H1 (cell line): ENCODE measurements around the gene STRADB. TPM values are rescaled to one million over a fixed set of nuclear protein-coding genes. Genes with fewer than 3 reads are reported as not detected.

ENCODE experiments used
- CTCF ChIA-PET: fragments of 300-600 bp; sonication (Branson Sonifier 250); formaldehyde crosslinking; loops from one replicate; lab custom pipeline; 2021; ENCODE audit not compliant: partially characterized antibody; lab: Charles Lee
- POLR2A ChIA-PET: fragments of 300-600 bp; sonication (Branson Sonifier 250); formaldehyde crosslinking; loops from one replicate; lab custom pipeline; 2021; ENCODE audit warnings: inconsistent platforms; ENCODE audit not compliant: partially characterized antibody; lab: Charles Lee
- DNase-seq, 2 experiments: peaks; one replicate each; pipeline versions ENCODE4 v3.0.0 to v3.0.0-alpha.2; 2010 to 2022; ENCODE audit warnings: low spot score in 2 of 2, low read depth in 1 of 2, mixed read lengths in 1 of 2
- FAIRE-seq: peaks from 2 replicates; lab custom pipeline; 2011; peaks lifted over from hg19 to GRCh38; lab: Jason Lieb, UNC
- H2AFZ ChIP-seq: 2 replicates; pipeline ENCODE4 v1.8.1; 2012; ENCODE audit warnings: low read length, inconsistent platforms
- H2AK5ac ChIP-seq: 2 replicates; pipeline ENCODE4 v1.6.1; 2013; ENCODE audit warnings: low read depth, low read length
- H2BK120ac ChIP-seq: replicated peaks from 2 replicates; pipeline ENCODE3; 2013; ENCODE audit warnings: low read depth, low read length, inconsistent platforms
- H2BK12ac ChIP-seq: 2 replicates; pipeline ENCODE4 v1.6.1; 2013; ENCODE audit warnings: low read depth, low read length
- H2BK15ac ChIP-seq: 2 replicates; pipeline ENCODE4 v1.6.1; 2013; ENCODE audit warnings: low read length
- H2BK20ac ChIP-seq: 2 replicates; pipeline ENCODE4 v1.6.1; 2013; ENCODE audit warnings: low read length
- H2BK5ac ChIP-seq: 2 replicates; pipeline ENCODE4 v1.6.1; 2013; ENCODE audit warnings: low read depth, low read length
- H3K14ac ChIP-seq: 2 replicates; pipeline ENCODE4 v1.6.1; 2013; ENCODE audit warnings: inconsistent platforms; ENCODE audit not compliant: insufficient read length
- H3K18ac ChIP-seq: 2 replicates; pipeline ENCODE4 v1.6.1; 2013; ENCODE audit warnings: low read length; ENCODE audit errors: extremely low read depth
- H3K23ac ChIP-seq: 2 replicates; pipeline ENCODE4 v1.6.1; 2013; ENCODE audit warnings: inconsistent platforms; ENCODE audit not compliant: insufficient read length
- H3K23me2 ChIP-seq: 2 replicates; pipeline ENCODE4 v1.6.1; 2013; ENCODE audit warnings: low read depth, low read length
- H3K27ac ChIP-seq: 2 replicates; pipeline ENCODE4 v1.6.1; 2011; ENCODE audit warnings: low read depth, low read length, inconsistent platforms
- H3K27me3 ChIP-seq, 4 experiments: replicated peaks in 1 of 4; 1 replicate in 1 of 4; 2 replicates in 3 of 4; pipeline versions ENCODE4 v1.6.1 to v1.8.1; 2011 to 2013; ENCODE audit warnings: low read length in 3 of 4, mild to moderate bottlenecking in 3 of 4, inconsistent platforms in 2 of 4, mixed read lengths in 2 of 4, moderate library complexity in 1 of 4; ENCODE audit not compliant: control insufficient read depth in 3 of 4, insufficient read depth in 3 of 4; ENCODE audit errors: extremely low read depth in 1 of 4
- H3K36me3 ChIP-seq, 4 experiments: 2 replicates each; pipeline versions ENCODE4 v1.6.1 to v1.8.1; 2011 to 2013; ENCODE audit warnings: mild to moderate bottlenecking in 4 of 4, low read length in 3 of 4, moderate library complexity in 2 of 4, control low read depth in 1 of 4, inconsistent platforms in 1 of 4; ENCODE audit not compliant: insufficient read depth in 4 of 4, control insufficient read depth in 2 of 4
- H3K4ac ChIP-seq: replicated peaks from 2 replicates; pipeline ENCODE3; 2013; ENCODE audit warnings: low read length, low read depth, mixed read lengths, inconsistent platforms; ENCODE audit not compliant: insufficient read length
- H3K4me1 ChIP-seq, 4 experiments: replicated peaks in 1 of 4; 1 replicate in 1 of 4; 2 replicates in 3 of 4; pipeline versions ENCODE4 v1.6.1 to v1.8.1; 2011 to 2013; ENCODE audit warnings: low read length in 3 of 4, inconsistent platforms in 2 of 4, mixed read lengths in 1 of 4; ENCODE audit not compliant: insufficient read depth in 4 of 4, control insufficient read depth in 3 of 4
- H3K4me2 ChIP-seq, 2 experiments: 2 replicates each; pipeline versions ENCODE4 v1.6.1 to v1.8.1; 2011 to 2013; ENCODE audit warnings: low read depth in 2 of 2, low read length in 2 of 2, control low read depth in 1 of 2, inconsistent platforms in 1 of 2, mild to moderate bottlenecking in 1 of 2; ENCODE audit not compliant: insufficient read depth in 1 of 2
- H3K4me3 ChIP-seq, 4 experiments: fragments of 200-600, 300-600 bp in 1 of 4; sonication (generic), shearing (Covaris generic), sonication (Bioruptor Twin) in 1 of 4; 2 replicates each; pipeline versions ENCODE4 v1.5.1 to v1.8.1; 2011 to 2016; ENCODE audit warnings: low read length in 4 of 4, low read depth in 3 of 4, control low read depth in 2 of 4, inconsistent platforms in 2 of 4, mild to moderate bottlenecking in 2 of 4, mixed read lengths in 1 of 4, moderate library complexity in 1 of 4; ENCODE audit not compliant: insufficient read depth in 2 of 4; ENCODE audit errors: extremely low read depth in 1 of 4
- H3K56ac ChIP-seq: replicated peaks from 2 replicates; pipeline ENCODE3; 2013; ENCODE audit warnings: low read depth, mild to moderate bottlenecking, mixed read lengths, low read length, inconsistent platforms; ENCODE audit not compliant: insufficient read length
- H3K79me1 ChIP-seq: 2 replicates; pipeline ENCODE4 v1.6.1; 2013; ENCODE audit warnings: low read depth, low read length, control low read depth
- H3K79me2 ChIP-seq, 2 experiments: 2 replicates each; pipeline versions ENCODE4 v1.6.1 to v1.8.1; 2012 to 2013; ENCODE audit warnings: low read length in 2 of 2, mild to moderate bottlenecking in 2 of 2, inconsistent platforms in 1 of 2; ENCODE audit not compliant: insufficient read depth in 2 of 2, control insufficient read depth in 1 of 2
- H3K9ac ChIP-seq, 4 experiments: replicated peaks in 1 of 4; 1 replicate in 1 of 4; 2 replicates in 3 of 4; pipeline versions ENCODE4 v1.6.1 to v1.8.1; 2011 to 2013; ENCODE audit warnings: low read depth in 3 of 4, low read length in 3 of 4, control low read depth in 2 of 4, mild to moderate bottlenecking in 2 of 4, moderate library complexity in 2 of 4, inconsistent platforms in 1 of 4; ENCODE audit errors: extremely low read depth in 1 of 4
- H3K9me3 ChIP-seq, 2 experiments: 2 replicates each; pipeline versions ENCODE4 v1.6.1 to v1.8.1; 2012 to 2013; ENCODE audit warnings: mild to moderate bottlenecking in 2 of 2, moderate library complexity in 2 of 2, control low read depth in 1 of 2, inconsistent platforms in 1 of 2, low read depth in 1 of 2, low read length in 1 of 2, mixed read lengths in 1 of 2; ENCODE audit not compliant: insufficient read depth in 2 of 2
- H4K20me1 ChIP-seq, 2 experiments: replicated peaks in 1 of 2; 2 replicates each; pipeline versions ENCODE3 to v1.8.1; 2011 to 2013; ENCODE audit warnings: inconsistent platforms in 2 of 2, low read length in 2 of 2, mild to moderate bottlenecking in 1 of 2; ENCODE audit not compliant: insufficient read depth in 2 of 2, control insufficient read depth in 1 of 2
- H4K5ac ChIP-seq: 2 replicates; pipeline ENCODE4 v1.6.1; 2013; ENCODE audit warnings: low read length, low read depth, mixed read lengths, inconsistent platforms; ENCODE audit not compliant: insufficient read length
- H4K8ac ChIP-seq: 2 replicates; pipeline ENCODE4 v1.8.0; 2013; ENCODE audit warnings: mild to moderate bottlenecking, moderate library complexity, low read length, inconsistent platforms; ENCODE audit not compliant: insufficient read depth; ENCODE audit errors: extremely low read depth
- H4K91ac ChIP-seq: replicated peaks from 2 replicates; pipeline ENCODE3; 2013; ENCODE audit warnings: low read length, mixed read lengths, inconsistent platforms; ENCODE audit not compliant: insufficient read length
- CTBP2 ChIP-seq: IDR thresholded peaks from 2 replicates; pipeline ENCODE4 v1.7.0; 2011; ENCODE audit warnings: borderline replicate concordance, mild to moderate bottlenecking, moderate library complexity, mixed read lengths, low read length; ENCODE audit not compliant: insufficient read depth, insufficient read length
- POLR2A ChIP-seq, 2 experiments: IDR thresholded peaks; 1 replicate in 1 of 2; 2 replicates in 1 of 2; pipeline ENCODE4 v1.6.1; 2011; ENCODE audit warnings: low read depth in 2 of 2, low read length in 2 of 2, mild to moderate bottlenecking in 2 of 2; ENCODE audit errors: control extremely low read depth in 1 of 2
- POU5F1 ChIP-seq: IDR thresholded peaks from 2 replicates; pipeline ENCODE4 v1.6.1; 2011; ENCODE audit warnings: low read depth, mild to moderate bottlenecking, low read length, moderate library complexity
- SP1 ChIP-seq: IDR thresholded peaks from 2 replicates; pipeline ENCODE4 v1.6.1; 2011; ENCODE audit warnings: low read depth, low read length
- SP4 ChIP-seq: IDR thresholded peaks from 2 replicates; pipeline ENCODE4 v1.6.1; 2012; ENCODE audit warnings: low read length, inconsistent platforms
- TBP ChIP-seq: IDR thresholded peaks from 2 replicates; pipeline ENCODE4 v1.6.1; 2011; ENCODE audit warnings: low read depth, low read length, improper control_type of control experiment
- WGBS, 2 experiments: shearing (Covaris generic) in 1 of 2; methylation state at CpG; one replicate each; pipeline versions ENCODE4 v1.1.6 to v1.1.7; 2013 to 2015; ENCODE audit warnings: low lambda C conversion rate in 2 of 2, mixed read lengths in 2 of 2, inconsistent platforms in 1 of 2, low coverage in 1 of 2, missing lambda C conversion rate in 1 of 2; ENCODE audit not compliant: insufficient replicate concordance in 2 of 2, insufficient coverage in 1 of 2, insufficient read length in 1 of 2; ENCODE audit errors: extremely low coverage in 1 of 2, missing lambda C conversion rate in 1 of 2; 5-methylcytosine and 5-hydroxymethylcytosine counted together
- polyA plus RNA-seq, 7 experiments: library from polyadenylated mRNA; depleted of rRNA in 3 of 7; stranded (reverse) in 5 of 7; unstranded in 2 of 7; fragments of >200 nt in 5 of 7; fragments of 200-250 nt in 2 of 7; gene quantifications; 1 replicate in 5 of 7; 2 replicates in 1 of 7; 4 replicates in 1 of 7; pipeline versions ENCODE4 v1.2.1 to v1.2.3, GENCODE V29; 2011 to 2013; ENCODE audit warnings: missing spikeins in 2 of 7, mixed read lengths in 2 of 7
- total RNA-seq: library from RNA; stranded (reverse); fragmentation: NEBNext Ultra II Directional; extraction: Animal tissue kit (Norgen Biotek cat#: 25700); gene quantifications from 2 replicates; pipeline ENCODE4 v1.2.1, GENCODE V29; 2021

STRADB gene
- total and polyA plus RNA-seq, 2 of the 8 experiments (the other 6 are each of a cell fraction or from before 2014, with no cell fraction given): 20.9 to 34.9 TPM

DNA sequence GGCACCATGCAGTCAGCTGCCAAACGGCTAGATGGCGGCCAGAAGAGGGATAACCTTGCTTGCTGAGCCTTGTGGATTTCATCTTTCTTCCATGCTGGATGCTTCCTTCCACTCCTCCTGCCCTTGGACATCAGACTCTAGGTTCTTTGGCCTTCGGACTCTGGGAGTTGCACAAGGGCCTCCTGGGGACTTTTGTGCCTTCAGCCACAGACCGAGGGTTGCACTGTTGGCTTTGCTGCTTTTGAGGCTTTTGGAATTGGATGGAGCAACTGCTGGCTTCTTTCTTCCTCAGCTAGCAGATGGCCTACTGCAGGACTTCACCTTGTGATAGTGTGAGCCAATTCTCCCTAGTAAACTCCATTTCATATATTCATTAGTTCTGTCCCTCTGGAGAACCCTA, 31.0 kb downstream of the STRADB start:
- Histone ChIP-seq H3K23me2 (no peaks in the 10 kb centered on the region), H3K27ac (no peak overlapping the region), H4K91ac (no peak overlapping the region), H3K56ac (no peak overlapping the region), H2BK12ac (no peak overlapping the region), H2AK5ac (no peak overlapping the region), H4K5ac (no peak overlapping the region), H3K14ac (no peak overlapping the region), H3K9ac (no peak overlapping the region), H3K4ac (no peak overlapping the region), H2BK5ac (no peak overlapping the region), H3K18ac (no peak overlapping the region), H3K23ac (no peak overlapping the region), H3K4me1 (0 out of 7 replicates have a peak, but pooled peaks cover 0 to 4% (median 0%) of the 10 kb centered on the region in 4 experiments), H3K4me2 (no peak overlapping the region), H2BK15ac (no peak overlapping the region), H2BK20ac (no peak overlapping the region), H3K27me3 (no peaks in the 10 kb centered on the region), H3K9me3 (no peaks in the 10 kb centered on the region), H3K79me1 (no peaks in the 10 kb centered on the region), H2BK120ac (no peak overlapping the region), H3K36me3 (0 out of 8 replicates have a peak, but pooled peaks cover 0 to 2% (median 0%) of the 10 kb centered on the region in 4 experiments), H4K8ac (no peak overlapping the region), H4K20me1 (no peaks in the 10 kb centered on the region), H3K79me2 (no peaks in the 10 kb centered on the region), H2AFZ (no peak overlapping the region), H3K4me3 (no peak overlapping the region)
- DNase-seq (no peak), FAIRE-seq (no peak)
- POLR2A ChIA-PET: no interaction called here
- CTCF ChIA-PET: interaction anchor here (1.2 kb wide), 1 partner anchor 10 kb away, joined by 3 read pairs; no protein-coding TSS in a partner anchor
- TF ChIP-seq SP4 (no peak), POU5F1 (no peak), TBP (no peak), POLR2A (IDR thresholded peaks at IDR 0.05; ENCODE audit: control extremely low read depth in 1 of 2, low read depth in 2 of 2, low read length in 2 of 2) (no peak), SP1 (no peak), CTBP2 (no peak)
- 85% methylated on average over 4 of the region's 4 CpGs; no CpG with 5 or more reads in 1 of the 2 experiments for WGBS, 2 experiments
